GM19328 (cell line): ENCODE measurements around the gene GGCX.
A peak's percentile ranks its signal among the peaks of the same experiment; 100 is the strongest.

Experiments used
- ATAC-seq: cut with Tn5 transposase; IDR thresholded peaks from one replicate; pipeline ENCODE4 v1.9.1; 2021; ENCODE audit warnings: mild to moderate bottlenecking, moderate library complexity; ENCODE audit not compliant: unreplicated experiment

GGCX gene

DNA sequence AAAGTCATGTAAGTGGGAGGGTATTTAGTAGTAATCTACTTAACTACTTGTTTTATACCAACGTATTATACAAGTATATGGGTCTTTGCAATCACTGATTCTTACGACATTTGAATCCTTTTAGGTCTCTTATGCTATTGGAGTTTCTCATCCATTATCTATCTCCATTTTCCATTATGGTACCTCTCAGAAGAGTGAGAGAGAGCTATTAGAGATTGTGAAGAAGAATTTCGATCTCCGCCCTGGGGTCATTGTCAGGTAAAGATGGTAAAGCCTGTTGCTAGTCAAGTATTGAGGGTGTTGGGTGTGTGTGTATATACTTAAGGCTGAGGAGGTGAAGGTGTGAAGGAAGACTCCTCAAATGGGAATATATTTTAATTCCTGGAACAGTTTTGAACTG, 18.5 kb downstream of the GGCX start:
- ATAC-seq, result no peak

DNA sequence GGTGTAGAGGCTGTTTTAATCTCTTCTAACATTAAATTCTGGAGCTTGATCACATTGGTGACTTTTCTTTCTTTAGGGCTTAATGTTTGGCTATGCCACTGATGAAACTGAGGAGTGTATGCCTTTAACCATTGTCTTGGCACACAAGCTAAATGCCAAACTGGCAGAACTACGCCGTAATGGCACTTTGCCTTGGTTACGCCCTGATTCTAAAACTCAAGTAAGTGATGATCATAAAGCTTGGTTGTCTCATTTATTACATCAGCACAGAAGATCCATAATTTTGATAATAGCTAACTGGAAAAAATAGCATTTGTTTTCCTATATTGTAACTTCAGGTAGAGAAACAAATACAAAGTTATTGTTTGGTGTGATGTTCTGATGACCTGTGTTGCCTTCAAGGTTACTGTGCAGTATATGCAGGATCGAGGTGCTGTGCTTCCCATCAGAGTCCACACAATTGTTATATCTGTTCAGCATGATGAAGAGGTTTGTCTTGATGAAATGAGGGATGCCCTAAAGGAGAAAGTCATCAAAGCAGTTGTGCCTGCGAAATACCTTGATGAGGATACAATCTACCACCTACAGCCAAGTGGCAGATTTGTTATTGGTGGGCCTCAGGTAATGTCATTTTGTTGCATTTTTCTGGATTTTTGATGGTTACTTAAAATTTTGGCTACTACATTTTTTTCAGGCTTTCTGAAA, 19.4 kb downstream of the GGCX start:
- no peak for ATAC-seq

DNA sequence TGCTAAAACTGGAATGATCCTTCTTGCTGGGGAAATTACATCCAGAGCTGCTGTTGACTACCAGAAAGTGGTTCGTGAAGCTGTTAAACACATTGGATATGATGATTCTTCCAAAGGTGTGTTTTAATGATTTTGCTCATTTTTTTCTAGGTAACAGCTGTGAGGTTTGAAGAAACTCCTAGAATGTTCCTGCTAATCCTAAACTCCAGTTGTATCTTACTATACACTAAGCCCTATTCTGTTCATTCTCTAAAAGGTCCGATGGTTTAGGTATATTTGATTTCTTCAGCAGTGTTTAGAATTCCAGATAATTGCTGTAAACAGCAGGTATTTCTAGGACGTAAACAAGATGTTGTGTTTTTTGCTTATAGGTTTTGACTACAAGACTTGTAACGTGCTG, 20.0 kb downstream of the GGCX start:
- ATAC-seq, result no peak

DNA sequence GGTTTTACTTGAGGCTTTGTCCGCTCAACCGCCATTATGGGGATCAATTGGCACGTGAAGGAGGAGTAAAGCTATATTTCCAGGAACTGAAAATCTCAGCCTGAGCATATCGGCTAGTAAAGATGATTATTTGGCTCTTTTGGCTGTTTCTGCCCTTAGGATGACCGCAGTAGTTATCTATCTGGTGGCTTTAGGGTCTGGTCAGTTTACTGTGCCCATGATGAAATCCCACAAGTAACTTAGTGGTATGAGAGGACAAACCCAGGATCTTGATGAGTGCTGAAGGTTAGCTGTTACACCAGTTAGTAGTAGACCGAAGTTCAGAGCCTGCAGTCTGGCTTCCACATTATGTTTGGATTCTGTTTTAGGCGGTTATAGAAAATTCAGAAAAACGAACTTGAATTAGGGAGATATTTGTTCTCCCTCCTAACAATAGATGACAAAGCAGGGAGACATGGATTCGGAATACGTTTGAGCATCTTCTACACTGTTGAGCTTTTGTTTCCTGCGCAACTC, 21.1 kb downstream of the GGCX start:
- no peak for ATAC-seq

DNA sequence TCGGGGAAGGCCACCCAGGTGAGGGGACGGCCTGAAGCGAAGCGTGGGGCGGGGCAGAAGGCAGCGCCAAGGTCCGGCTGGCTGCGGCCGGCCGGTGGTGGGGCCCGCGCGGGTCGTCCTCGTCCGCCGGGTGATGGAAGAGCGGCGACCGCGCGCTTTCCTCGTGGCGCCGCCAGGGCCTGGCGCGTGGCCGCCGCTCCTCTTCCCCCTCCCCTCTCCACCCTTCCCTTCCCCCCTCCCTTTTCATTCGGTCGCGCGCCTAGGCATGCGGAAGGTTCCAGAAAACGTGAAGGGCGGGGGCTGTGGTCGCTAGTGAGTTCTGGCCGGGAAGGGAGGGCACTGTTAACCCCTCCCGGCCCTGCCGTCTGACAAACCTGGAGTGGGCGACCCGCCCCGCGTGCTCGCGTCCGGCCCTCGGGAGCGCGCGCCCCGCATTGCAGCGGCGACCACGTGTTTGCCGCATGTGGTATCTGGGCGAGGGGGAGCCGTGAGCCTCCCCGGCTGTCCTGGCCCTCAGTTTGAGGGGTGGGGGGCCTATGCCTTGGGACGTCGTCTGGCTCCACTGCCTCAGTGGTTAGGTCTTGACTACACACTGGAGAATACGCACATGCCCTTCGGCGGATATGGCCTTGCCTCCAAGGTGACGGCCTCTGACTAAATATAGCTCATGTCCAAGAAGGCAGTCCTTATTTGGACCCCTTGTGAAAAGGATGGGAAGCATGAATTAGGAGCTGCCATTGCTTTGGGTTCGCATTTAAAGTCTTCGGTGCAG, 21.7 kb downstream of the GGCX start:
- ATAC-seq, result peak; percentile 27

DNA sequence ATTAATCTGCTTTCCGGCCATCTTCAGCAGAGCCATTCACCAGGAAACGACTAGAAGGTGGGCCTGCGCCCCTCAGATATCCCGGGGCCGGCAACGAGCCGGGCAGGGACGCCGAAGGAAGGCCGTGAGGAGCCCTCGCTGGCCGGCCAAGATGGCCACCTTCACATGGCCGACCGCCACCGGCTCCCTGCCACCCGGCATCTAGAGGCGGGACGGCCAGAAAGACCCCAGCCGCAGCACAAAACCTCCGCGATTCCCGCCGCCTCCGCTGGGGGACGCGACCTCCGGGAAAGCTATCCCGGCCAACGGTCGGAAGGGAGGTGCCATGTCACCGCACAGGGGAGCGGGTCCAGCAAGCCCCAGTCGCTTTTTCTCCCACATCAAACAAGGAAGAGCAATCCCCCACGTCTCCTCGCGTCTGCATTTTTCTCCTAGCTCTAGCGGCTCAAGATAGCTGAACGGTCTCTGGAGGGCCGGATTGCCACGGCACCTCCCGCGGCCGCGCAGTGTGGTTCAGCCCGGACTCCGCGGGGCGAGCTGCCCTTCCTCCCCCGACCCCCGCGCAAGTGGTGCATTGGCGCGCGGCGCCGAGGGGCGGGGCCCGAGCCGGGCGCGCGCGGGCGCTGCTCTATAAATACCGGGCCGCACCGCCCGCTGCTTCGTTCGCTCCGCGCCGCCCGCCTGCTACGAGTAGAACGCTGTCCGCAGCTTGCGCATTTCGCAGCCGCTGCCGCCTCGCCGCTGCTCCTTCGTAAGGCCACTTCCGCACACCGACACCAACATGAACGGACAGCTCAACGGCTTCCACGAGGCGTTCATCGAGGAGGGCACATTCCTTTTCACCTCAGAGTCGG, 22.6 kb downstream of the GGCX start, which contains the start of gene MAT2A:
Gene MAT2A (plus strand): TSS at position 662 of the 854 bp plus-strand sequence. CDS start 120 bp downstream, at position 782.
- peak; percentile 69 for ATAC-seq

DNA sequence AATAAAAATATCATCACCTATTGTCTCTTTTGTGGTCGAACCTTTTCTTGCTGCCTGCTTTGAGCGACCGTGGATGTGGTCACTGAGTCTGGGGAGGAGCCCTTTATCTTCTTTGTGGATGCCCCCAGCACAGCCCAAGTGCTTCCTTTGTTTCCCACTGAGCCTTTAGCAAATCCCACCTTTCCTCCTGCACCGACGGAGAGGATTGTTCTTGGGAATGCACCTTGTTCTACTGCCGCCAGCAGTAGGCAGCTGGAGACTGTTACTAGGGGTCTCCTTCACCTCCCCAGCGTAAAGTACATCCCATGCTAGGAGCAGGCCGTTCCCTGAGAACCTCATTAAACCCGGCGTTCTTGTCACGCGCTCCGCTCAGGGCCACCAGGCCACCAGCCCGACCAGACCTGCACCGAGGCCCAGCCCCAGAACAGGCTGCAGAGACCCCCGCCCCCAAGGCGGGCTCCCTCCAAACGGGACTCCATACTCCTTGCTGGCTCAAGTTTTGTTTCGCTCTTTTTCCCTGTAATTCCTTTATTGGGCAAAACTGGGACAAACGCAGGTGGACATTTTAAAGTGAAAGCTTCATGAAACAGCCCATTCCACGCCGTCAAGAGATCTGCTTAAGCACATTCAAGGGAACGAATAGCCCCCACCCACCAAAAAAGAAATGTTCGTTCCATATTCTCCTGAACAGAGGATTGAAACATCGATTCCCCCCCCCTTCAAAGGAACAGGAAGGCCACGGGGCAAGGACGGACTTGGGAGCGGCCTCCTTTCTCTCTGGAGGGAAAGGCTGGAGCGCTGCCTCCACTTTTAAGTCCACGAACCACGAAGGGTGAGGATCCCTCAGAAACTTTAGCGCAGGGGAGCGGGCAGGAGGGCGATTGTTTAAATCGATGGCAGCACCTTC, 23.4 kb downstream of the GGCX start:
- no peak for ATAC-seq

DNA sequence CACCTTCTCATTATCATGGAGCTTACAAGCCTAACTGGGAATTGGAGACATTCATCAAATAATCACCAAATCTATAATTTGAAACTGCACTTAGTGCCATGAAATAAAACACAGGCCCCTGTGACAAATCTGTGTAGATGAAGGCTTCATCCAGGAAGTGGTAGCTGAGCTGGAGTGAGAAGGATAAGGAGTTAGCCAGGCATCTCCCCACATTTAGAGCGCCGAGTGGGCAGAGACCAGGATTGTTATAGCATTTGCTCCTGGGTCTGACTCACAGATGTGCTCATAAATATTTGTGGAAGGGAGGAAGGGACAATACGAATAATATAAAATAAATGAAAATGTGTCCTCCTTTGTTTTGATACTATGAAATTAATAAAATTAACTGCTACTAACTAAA, 24.8 kb downstream of the GGCX start:
- ATAC-seq, result no peak

DNA sequence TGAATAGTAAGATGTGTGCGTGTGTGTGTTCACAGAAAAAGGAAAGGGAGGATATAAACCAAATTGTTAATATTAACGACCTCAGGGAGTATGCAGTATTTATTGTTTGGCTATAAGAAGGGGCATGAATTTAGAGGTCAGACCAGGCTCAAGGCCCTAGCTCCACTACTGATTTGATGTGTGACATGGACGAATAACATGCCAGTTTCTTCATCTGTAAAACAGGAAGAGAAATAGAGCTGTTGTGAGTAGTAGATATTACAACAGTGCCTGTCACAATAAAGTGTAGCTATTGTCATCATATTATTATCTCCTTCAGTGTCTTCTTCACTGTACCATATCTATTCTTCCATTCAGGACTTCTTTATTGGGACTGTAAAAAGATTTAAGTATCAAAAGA, 26.4 kb downstream of the GGCX start:
- ATAC-seq, result no peak

DNA sequence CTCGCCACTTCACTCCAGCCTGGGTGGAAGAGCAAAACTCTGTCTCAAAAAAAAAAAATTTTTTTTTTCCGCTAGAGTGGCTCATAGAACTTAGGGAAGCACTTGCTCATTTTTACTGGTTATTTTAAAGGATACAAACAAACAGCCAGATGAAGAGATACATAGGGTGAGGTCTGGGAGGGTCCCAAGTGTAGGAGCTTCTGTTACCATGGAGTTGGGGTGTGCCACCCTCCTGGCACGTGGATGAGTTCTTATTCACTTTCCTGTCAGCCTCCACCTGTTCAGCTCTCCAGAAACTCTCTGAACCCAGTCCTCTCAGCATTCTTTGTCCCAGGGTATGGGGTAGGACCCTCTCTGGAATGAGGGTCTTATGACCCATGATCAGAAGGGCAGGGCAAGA, 27.2 kb downstream of the GGCX start:
- no peak for ATAC-seq

DNA sequence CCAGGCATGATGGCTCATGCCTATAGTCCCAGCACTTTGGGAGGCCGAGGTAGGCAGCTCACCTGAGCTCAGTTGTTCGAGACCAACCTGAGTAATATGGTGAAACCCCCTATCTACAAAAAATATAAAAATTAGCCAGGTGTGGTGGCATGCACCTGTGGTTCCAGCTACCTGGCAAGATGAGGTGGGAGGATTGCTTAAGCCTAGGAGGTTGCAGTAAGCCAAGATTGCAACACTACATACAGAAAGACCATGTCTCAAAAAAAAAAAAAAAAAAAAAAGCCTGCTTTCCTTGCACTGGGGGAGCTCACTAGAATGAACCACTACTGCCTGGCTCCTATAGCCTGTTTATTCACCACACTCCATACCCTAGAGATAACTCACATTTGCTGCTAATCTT, 29.7 kb downstream of the GGCX start:
- ATAC-seq, result no peak

DNA sequence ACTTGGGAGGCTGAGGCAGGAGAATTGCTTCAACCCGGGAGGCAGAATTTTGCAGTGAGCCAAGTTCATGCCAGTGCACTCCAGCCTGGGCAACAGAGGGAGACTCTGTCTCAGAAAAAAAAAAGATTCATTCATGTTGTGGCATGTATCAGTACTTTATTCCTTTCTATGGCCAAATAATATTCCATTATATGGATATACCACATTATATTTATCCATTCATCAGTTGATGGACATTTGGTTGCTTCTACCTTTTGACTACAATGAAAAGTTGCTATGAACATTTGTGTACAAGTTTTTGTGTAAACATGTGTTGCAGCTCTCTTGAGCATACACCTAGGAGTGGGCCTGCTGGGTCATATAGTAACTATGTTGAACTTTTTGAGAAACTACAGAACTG, 31.5 kb downstream of the GGCX start:
- no peak for ATAC-seq

DNA sequence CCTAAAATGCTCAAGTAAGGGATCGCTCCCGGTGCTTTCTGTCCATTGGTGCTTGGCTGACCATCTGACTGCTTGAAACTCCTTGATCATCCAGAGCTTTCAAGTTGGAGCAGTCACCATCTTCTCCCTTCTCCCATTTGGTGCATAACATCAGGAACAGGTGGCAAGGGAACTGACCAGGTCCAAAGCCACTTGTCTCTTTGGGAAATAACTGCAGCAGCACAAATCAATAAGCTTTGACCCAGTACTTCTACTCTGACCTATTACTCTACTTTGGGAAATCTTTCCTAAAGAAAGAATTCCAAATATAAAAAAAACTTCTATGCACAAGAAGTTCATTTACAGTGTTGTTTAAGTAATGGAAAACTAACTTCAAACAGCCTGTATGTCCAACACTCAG, 32.9 kb downstream of the GGCX start:
- ATAC-seq, result no peak

DNA sequence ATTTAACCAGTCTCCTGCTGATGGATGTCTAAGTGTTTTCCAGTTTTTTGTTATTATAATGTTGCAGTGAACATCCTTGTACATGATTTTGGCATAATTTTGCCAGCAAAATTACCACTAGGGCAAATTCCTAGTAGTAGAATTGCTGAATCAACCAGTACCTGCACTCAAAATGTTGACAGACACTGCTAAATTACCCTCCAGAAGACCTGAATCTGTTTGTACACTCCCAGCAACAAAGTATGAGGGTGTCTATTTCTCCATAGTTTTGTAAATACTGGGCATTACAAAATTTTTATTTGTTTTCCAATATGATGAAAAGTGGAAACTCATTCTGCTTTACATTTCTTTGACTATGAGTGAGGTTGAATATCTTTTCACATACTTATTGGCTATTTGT, 33.5 kb downstream of the GGCX start:
- ATAC-seq, result no peak

DNA sequence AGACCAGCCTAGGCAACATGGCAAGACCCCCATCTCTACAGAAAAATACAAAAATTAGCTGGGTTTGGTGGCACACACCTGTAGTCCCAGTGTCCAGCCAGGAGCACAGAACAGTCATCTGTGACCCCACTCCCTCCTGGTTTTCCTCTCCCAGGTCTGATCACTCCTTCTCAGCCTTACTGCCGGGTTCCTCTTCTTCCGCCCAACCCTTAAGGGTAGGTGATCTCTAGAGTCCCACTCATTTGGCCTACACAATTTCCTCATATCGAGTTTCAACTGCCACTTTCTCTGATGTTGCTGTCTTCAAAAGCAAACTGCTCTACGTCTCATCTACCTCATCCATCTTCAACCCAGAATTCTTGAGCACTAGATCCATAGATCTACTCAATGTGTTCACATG, 35.7 kb downstream of the GGCX start:
- ATAC-seq, result no peak

DNA sequence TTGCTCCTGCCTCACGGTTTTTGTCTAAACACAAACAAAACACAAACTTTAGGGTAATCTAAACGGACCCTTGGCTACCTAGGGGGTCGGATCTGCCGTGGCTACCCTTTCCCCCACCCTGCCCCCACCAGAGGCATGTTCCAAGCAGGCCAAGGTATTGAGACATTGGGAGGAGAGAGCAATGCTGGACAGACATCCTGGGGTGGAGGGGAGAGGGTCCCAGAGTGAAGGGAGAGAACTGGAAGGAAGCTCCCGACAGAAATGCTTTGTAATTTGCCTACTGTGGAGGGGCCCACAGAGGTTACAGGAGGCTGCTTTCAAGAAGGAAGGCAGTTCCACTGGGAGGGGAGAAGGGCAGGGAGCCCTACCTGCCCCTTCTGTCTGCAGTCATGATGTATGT, 36.3 kb downstream of the GGCX start:
- ATAC-seq, result no peak

DNA sequence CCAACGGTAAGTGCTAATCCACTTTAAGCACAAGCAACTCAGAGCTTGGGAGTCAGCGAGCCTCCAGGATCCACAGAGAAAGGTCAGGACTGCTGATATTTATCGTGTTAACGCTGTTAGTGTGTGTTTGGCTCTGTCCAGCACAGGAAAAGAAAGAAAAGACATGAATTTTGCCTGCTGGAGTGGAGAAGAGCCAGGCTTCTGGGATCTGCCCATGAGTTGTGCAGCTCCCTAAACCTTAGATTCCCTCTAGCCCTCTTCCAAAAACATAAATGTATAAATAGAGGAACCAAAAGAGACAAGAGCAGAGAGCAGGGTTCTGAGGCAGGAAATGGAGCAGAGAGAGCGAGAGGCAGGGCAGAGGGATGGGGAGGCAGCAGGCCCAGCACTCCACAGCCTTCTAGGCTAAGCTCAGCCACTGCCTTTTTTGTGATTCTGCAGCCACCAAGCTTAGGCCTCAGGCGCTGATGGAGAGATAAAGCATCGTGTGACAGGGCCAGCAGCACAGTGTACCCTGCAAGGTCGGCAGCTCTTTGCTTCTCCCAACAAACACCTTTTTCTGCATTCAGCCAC, 36.9 kb downstream of the GGCX start:
- ATAC-seq, result no peak

DNA sequence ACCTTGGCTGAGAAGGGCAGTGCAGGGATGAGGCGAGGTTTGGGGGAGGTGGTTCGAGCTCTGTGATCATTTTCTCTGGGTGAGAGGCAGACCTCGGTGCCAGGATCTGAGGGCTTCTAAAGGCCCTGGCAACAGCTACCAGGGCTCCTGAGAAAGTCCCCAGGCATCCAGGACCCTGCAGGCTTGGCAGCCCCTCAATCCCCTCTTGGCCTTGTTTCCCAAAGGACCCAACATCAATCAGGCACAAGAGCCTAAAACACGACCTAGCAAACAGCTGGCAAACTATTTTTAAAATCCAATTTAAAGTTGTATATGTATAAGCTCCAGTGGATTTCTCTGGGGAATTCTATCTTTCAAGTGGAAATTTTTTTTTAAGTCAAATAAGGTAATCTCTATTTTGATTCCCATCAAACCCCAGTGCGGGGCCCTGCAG, 37.4 kb downstream of the GGCX start:
- ATAC-seq, result no peak

DNA sequence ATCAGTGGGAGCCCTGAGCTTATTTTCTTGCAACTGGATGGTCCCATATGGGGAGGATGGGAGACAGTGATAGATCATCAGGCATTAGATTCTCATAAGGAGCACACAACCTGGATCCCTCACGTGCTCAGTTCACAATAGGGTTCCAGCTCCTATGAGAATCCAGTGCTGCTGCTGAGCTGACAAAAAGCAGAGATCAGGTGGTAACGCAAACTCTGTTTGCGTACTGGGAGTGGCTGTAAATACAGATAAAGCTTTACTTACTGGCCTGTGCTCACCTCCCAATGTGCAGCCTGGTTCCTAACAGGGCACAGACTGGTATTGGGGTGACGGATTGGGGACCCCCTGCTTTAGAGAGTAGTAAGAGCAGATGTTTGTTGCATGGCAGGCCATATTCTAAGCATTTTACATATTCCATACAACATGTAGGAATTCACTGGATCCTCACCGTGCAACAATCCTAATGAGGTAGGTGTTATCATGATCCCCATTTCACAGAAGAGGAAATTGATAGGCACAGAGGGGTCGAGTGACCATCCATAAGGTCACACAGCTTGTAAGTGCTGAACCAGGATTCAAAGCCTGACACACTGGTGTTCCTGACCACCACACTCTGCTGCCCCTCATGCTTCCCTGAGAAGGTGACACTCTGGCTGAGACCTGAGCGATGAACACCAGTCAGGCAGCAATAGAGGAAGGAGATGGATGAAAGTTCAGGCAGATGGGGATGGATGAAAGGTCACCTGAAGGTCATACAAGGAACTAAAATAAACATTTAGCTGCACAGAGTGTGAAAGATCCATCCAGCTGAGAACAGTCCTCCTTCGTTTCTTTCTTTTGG, 38.0 kb downstream of the GGCX start:
- ATAC-seq, result no peak
